ENCODE measurements around the gene GOLT1A.
A peak's percentile ranks its signal among the peaks of the same experiment; 100 is the strongest.

Gene GOLT1A

GRCh38 chr1:204153667-204154066 lies 60.1 kb downstream of the GOLT1A start:
- DNase-seq = no peak

- DNase-seq = no peak
These were observed 61.3 kb downstream of the GOLT1A start for GRCh38 chr1:204152310-204153044.

GRCh38 chr1:204151552-204152309 lies 62.1 kb downstream of the GOLT1A start, which contains the start of gene ETNK2:
TSS of gene ETNK2 (minus strand) at chr1:204152044. CDS start at chr1:204151852, 192 bp downstream.
- peak; percentile 70 for DNase-seq

- no peak for DNase-seq
These were observed 62.9 kb downstream of the GOLT1A start for GRCh38 chr1:204150702-204151551.

- no peak for DNase-seq
These were observed 63.9 kb downstream of the GOLT1A start for GRCh38 chr1:204149635-204150565.

GRCh38 chr1:204149107-204149506 lies 64.7 kb downstream of the GOLT1A start:
- DNase-seq = no peak
